IMR-90 (cell line): ENCODE results near the gene MYCBPAP. TPM values are rescaled to one million over a fixed set of nuclear protein-coding genes. Genes with fewer than 3 reads are reported as not detected.

Source experiments
- ATAC-seq: fragments of 200-7000 bp; cut with Tn5 transposase; 2 replicates; pipeline ENCODE4 v1.9.1; 2020; ENCODE audit warnings: low read depth, mild to moderate bottlenecking, moderate library complexity
- BruUV-seq: library from RNA; stranded (reverse); fragments of 400-500 nt; replicated peaks from 2 replicates; lab custom pipeline; 2021; lab: Mats Ljungman, UMichigan
- CTCF ChIA-PET: fragments of 300-600 bp; formaldehyde crosslinking; extraction: SDS; loops from one replicate; lab custom pipeline; 2021; ENCODE audit warnings: antibody characterized with exemption; lab: Yijun Ruan, JAX
- POLR2A ChIA-PET: fragments of 300-600 bp; sonication (Branson Sonifier 250); formaldehyde crosslinking; loops from one replicate; lab custom pipeline; 2022; ENCODE audit warnings: antibody characterized with exemption; ENCODE audit not compliant: unreplicated experiment; lab: Charles Lee
- DNase-seq: peaks from one replicate; pipeline ENCODE4 v3.0.0; 2013
- H2AFZ ChIP-seq: replicated peaks from 2 replicates; pipeline ENCODE3; 2013; ENCODE audit warnings: low read length, mild to moderate bottlenecking; ENCODE audit not compliant: poor library complexity
- H2AK5ac ChIP-seq: 2 replicates; pipeline ENCODE4 v1.6.1; 2013; ENCODE audit warnings: low read depth, low read length, inconsistent platforms
- H2AK9ac ChIP-seq: replicated peaks from 2 replicates; pipeline ENCODE3; 2013; ENCODE audit warnings: mild to moderate bottlenecking, low read depth, low read length, moderate library complexity; ENCODE audit not compliant: poor library complexity
- H2BK120ac ChIP-seq: 2 replicates; pipeline ENCODE4 v1.6.1; 2013; ENCODE audit warnings: low read depth, low read length, inconsistent platforms
- H2BK15ac ChIP-seq: 3 replicates; pipeline ENCODE4 v1.6.1; 2013; ENCODE audit warnings: low read depth, low read length, inconsistent platforms
- H2BK20ac ChIP-seq: 2 replicates; pipeline ENCODE4 v1.6.1; 2013; ENCODE audit warnings: low read depth, mild to moderate bottlenecking, inconsistent platforms, low read length, moderate library complexity
- H2BK5ac ChIP-seq: 2 replicates; pipeline ENCODE4 v1.6.1; 2013; ENCODE audit warnings: mild to moderate bottlenecking, low read depth, low read length, inconsistent platforms; ENCODE audit not compliant: poor library complexity, severe bottlenecking
- H3K14ac ChIP-seq: replicated peaks from 2 replicates; pipeline ENCODE4 v1.6.1; 2013; ENCODE audit warnings: low read depth, low read length, inconsistent platforms
- H3K18ac ChIP-seq: 2 replicates; pipeline ENCODE4 v1.6.1; 2013; ENCODE audit warnings: low read depth, low read length, control low read depth
- H3K23ac ChIP-seq: 2 replicates; pipeline ENCODE4 v1.6.1; 2013; ENCODE audit warnings: low read depth, low read length, inconsistent platforms
- H3K27ac ChIP-seq: 2 replicates; pipeline ENCODE4 v1.5.1; 2013; ENCODE audit warnings: mild to moderate bottlenecking, control low read depth, low read length; ENCODE audit not compliant: insufficient read depth
- H3K27me3 ChIP-seq: 2 replicates; pipeline ENCODE4 v1.6.1; 2013; ENCODE audit warnings: low read length; ENCODE audit not compliant: control insufficient read depth, insufficient read depth
- H3K36me3 ChIP-seq: 2 replicates; pipeline ENCODE4 v1.6.1; 2013; ENCODE audit warnings: low read length, mixed read lengths; ENCODE audit not compliant: control insufficient read depth, insufficient read depth
- H3K4ac ChIP-seq: 2 replicates; pipeline ENCODE4 v1.6.1; 2013; ENCODE audit warnings: low read depth, low read length, inconsistent platforms
- H3K4me1 ChIP-seq: 2 replicates; pipeline ENCODE4 v1.6.1; 2013; ENCODE audit warnings: low read length, mixed read lengths; ENCODE audit not compliant: control insufficient read depth, insufficient read depth
- H3K4me2 ChIP-seq: 2 replicates; pipeline ENCODE4 v1.6.1; 2013; ENCODE audit warnings: low read depth, mild to moderate bottlenecking, control low read depth, low read length, moderate library complexity
- H3K4me3 ChIP-seq: 2 replicates; pipeline ENCODE4 v1.5.1; 2013; ENCODE audit warnings: low read depth, mild to moderate bottlenecking, control low read depth, low read length, moderate library complexity; ENCODE audit not compliant: insufficient read depth
- H3K56ac ChIP-seq: 2 replicates; pipeline ENCODE4 v1.6.1; 2013; ENCODE audit warnings: low read length, inconsistent platforms; ENCODE audit not compliant: insufficient read depth; ENCODE audit errors: extremely low read depth
- H3K79me1 ChIP-seq, 2 experiments: 2 replicates each; pipeline ENCODE4 v1.6.1; 2013; ENCODE audit warnings: low read length in 2 of 2, inconsistent platforms in 1 of 2, low read depth in 1 of 2
- H3K9ac ChIP-seq: 2 replicates; pipeline ENCODE4 v1.6.1; 2013; ENCODE audit warnings: low read depth, low read length, control low read depth
- H3K9me1 ChIP-seq: 2 replicates; pipeline ENCODE4 v1.6.1; 2013; ENCODE audit warnings: low read length, inconsistent platforms; ENCODE audit not compliant: insufficient read depth
- H3K9me3 ChIP-seq: 2 replicates; pipeline ENCODE4 v1.6.1; 2013; ENCODE audit warnings: low read length; ENCODE audit not compliant: control insufficient read depth, insufficient read depth
- H4K20me1 ChIP-seq: 2 replicates; pipeline ENCODE4 v1.6.1; 2013; ENCODE audit warnings: low read length, inconsistent platforms; ENCODE audit not compliant: insufficient read depth
- H4K5ac ChIP-seq: 2 replicates; pipeline ENCODE4 v1.6.1; 2013; ENCODE audit warnings: mild to moderate bottlenecking, low read depth, low read length, control low read depth
- H4K8ac ChIP-seq, 2 experiments: 2 replicates each; pipeline ENCODE4 v1.6.1; 2013; ENCODE audit warnings: low read depth in 2 of 2, low read length in 2 of 2, control low read depth in 1 of 2, inconsistent platforms in 1 of 2
- H4K91ac ChIP-seq: 2 replicates; pipeline ENCODE4 v1.6.1; 2013; ENCODE audit warnings: low read depth, low read length, inconsistent platforms; ENCODE audit not compliant: insufficient read depth
- BHLHE40 ChIP-seq: fragments of 150-350 bp; IDR thresholded peaks from 2 replicates; pipeline ENCODE4 v1.6.1; 2016; ENCODE audit warnings: mild to moderate bottlenecking, low read depth, low read length
- CEBPB ChIP-seq: IDR thresholded peaks from 2 replicates; pipeline ENCODE4 v1.6.1; 2012; ENCODE audit warnings: low read depth, low read length, improper control_type of control experiment
- CHD1 ChIP-seq: IDR thresholded peaks from 2 replicates; pipeline ENCODE4 v1.6.1; 2012; ENCODE audit warnings: low read depth, low read length, improper control_type of control experiment
- MAFK ChIP-seq: IDR thresholded peaks from 2 replicates; pipeline ENCODE4 v1.6.1; 2012; ENCODE audit warnings: low read depth, low read length, improper control_type of control experiment
- MAZ ChIP-seq: IDR thresholded peaks from 2 replicates; pipeline ENCODE4 v1.6.1; 2012; ENCODE audit warnings: low read depth, mild to moderate bottlenecking, low read length, improper control_type of control experiment, moderate library complexity, borderline replicate concordance
- NFE2L2 ChIP-seq: fragments of 150-350 bp; IDR thresholded peaks from 2 replicates; pipeline ENCODE4 v1.6.1; 2016; ENCODE audit warnings: low read depth, mild to moderate bottlenecking, low read length
- POLR2A ChIP-seq: IDR thresholded peaks from 2 replicates; pipeline ENCODE4 v1.6.1; 2012; ENCODE audit warnings: mild to moderate bottlenecking, low read depth, low read length
- RAD21 ChIP-seq: IDR thresholded peaks from 2 replicates; pipeline ENCODE4 v1.6.1; 2012; ENCODE audit warnings: low read length, improper control_type of control experiment
- RCOR1 ChIP-seq: IDR thresholded peaks from 2 replicates; pipeline ENCODE4 v1.6.1; 2012; ENCODE audit warnings: mild to moderate bottlenecking, low read length, improper control_type of control experiment; ENCODE audit not compliant: insufficient replicate concordance
- RFX5 ChIP-seq: IDR thresholded peaks from 2 replicates; pipeline ENCODE4 v1.8.0; 2012; ENCODE audit warnings: low read depth, mild to moderate bottlenecking, low read length, moderate library complexity
- WGBS, 2 experiments: methylation state at CpG; one replicate each; pipeline versions ENCODE4 v1.1.5 to v1.1.7; 2013; ENCODE audit warnings: missing lambda C conversion rate in 2 of 2; ENCODE audit not compliant: insufficient read length in 1 of 2; ENCODE audit errors: extremely low coverage in 2 of 2; 5-methylcytosine and 5-hydroxymethylcytosine counted together
- dilution Hi-C: fragments of 300-500 bp; cut with HindIII; formaldehyde crosslinking; loops from one replicate; pipeline ENCODE4 v1.14.3; 2018; ENCODE audit warnings: low sequenced_read_pairs; ENCODE audit not compliant: unreplicated experiment
- in situ Hi-C: fragments of 300-500 bp; cut with MboI; formaldehyde crosslinking; loops from 3 replicates; pipeline ENCODE4 v1.14.3; 2019; ENCODE audit warnings: low sequenced_read_pairs, inconsistent platforms, mixed read lengths
- intact Hi-C: fragments of 100-400 bp; cut with micrococcal nuclease; formaldehyde crosslinking; loops from 2 replicates; pipeline ENCODE4 v1.10.0; 2022
- polyA plus RNA-seq, 3 experiments: library from polyadenylated mRNA; depleted of rRNA; stranded (reverse); fragments of >200 nt; gene quantifications; 2 replicates each; pipeline ENCODE4 v1.2.3, GENCODE V29; 2012; ENCODE audit warnings: low replicate concordance in 1 of 3
- total RNA-seq: library from RNA; depleted of rRNA; stranded (reverse); fragments of >200 nt; gene quantifications from 2 replicates; pipeline ENCODE4 v1.2.3, GENCODE V29; 2012
- TF ChIP-seq, protein P1 (sequence below): conservative IDR thresholded peaks from 2 replicates; pipeline ENCODE4 v1.5.1; 2012; ENCODE audit warnings: mild to moderate bottlenecking, low read depth, low read length, improper control_type of control experiment
- TF ChIP-seq, protein P2 (sequence below): fragments of 150-350 bp; IDR thresholded peaks from 2 replicates; pipeline ENCODE4 v1.6.1; 2017; ENCODE audit warnings: mild to moderate bottlenecking, antibody characterized with exemption, low read length, low read depth

Gene MYCBPAP
- total and polyA plus RNA-seq, 2 of the 4 experiments (the other 2 are of a cell fraction), result 0.17 to 0.18 TPM

DNA sequence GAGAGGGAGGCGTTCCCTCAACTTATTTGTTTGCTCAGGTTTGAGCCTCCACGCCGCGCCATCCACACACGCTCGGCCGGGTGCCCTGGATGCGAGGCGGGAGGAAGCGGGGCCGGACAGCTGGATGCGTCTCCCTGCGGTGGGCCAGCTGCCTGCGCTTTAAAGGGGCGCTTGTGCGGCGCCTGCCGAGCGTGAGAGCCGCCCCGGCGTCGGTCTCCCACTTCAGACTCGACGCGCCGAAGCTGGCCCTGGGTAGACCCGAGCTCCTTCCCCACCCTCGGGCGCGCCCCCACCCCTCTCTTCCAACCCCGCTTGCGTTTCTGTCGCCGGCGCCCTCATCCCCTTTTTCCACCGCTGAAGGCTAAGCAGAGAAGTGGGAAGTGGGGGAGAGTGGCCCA, 39.0 kb upstream of the MYCBPAP start (continued):
- TF ChIP-seq, protein P1, sequence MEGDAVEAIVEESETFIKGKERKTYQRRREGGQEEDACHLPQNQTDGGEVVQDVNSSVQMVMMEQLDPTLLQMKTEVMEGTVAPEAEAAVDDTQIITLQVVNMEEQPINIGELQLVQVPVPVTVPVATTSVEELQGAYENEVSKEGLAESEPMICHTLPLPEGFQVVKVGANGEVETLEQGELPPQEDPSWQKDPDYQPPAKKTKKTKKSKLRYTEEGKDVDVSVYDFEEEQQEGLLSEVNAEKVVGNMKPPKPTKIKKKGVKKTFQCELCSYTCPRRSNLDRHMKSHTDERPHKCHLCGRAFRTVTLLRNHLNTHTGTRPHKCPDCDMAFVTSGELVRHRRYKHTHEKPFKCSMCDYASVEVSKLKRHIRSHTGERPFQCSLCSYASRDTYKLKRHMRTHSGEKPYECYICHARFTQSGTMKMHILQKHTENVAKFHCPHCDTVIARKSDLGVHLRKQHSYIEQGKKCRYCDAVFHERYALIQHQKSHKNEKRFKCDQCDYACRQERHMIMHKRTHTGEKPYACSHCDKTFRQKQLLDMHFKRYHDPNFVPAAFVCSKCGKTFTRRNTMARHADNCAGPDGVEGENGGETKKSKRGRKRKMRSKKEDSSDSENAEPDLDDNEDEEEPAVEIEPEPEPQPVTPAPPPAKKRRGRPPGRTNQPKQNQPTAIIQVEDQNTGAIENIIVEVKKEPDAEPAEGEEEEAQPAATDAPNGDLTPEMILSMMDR, result no peak

DNA sequence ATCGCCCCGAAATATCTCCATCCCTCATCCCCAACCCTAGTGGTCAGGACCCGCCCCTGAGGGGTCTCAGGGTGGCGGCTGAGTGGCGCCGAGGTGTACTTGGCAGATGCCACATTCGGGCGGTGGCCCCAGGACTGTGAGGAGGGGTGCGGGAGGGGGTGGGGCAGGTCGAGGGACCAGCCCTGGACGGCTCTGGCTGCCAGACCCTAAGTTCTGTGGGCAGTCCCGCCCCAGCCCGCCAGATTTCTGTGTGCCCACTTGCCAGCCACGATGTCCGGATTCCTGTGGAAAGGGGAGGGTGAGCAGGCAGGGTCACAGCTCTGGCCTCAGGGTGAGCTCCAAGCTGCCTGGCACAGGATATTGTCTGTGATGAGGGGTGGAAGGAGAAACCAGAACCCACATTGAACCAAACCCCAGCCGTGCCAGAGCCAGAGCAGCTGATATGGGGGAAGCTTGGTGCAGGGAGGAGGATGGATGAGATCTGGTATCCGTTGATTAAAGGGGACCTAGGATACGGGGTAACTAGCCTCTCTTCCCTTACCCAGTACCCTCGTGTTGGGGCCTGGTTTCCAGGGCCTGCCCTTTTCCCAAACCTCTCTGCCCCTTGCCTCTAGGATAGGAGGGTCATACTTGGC, 38.5 kb upstream of the MYCBPAP start:
- BruUV-seq, result no TSS peak
- H3K9me3 ChIP-seq, result no peaks in the 10 kb centered on the region
- H3K9ac ChIP-seq, result no peak overlapping the region
- H2AFZ ChIP-seq, result no peak overlapping the region
- in situ Hi-C loops, result no loop called here
- H3K79me1 ChIP-seq, result no peaks in the 10 kb centered on the region
- H3K9me1 ChIP-seq, result no peaks in the 10 kb centered on the region
- CTCF ChIA-PET, result no interaction called here
- H3K4me2 ChIP-seq, result no peak overlapping the region
- H3K4me3 ChIP-seq, result no peak overlapping the region
- H2BK120ac ChIP-seq, result no peak overlapping the region
- H3K36me3 ChIP-seq, result peaks cover 14% of the 10 kb centered on the region; the same call in 1 of the 2 replicates
- no peaks in the 10 kb centered on the region; the same call in 1 of the 2 replicates for H4K20me1 ChIP-seq
- H3K18ac ChIP-seq, result no peak overlapping the region
- peaks cover 27% of the 10 kb centered on the region for H3K27me3 ChIP-seq
- POLR2A ChIA-PET, result no interaction called here
- no peak overlapping the region for H4K8ac ChIP-seq
- no peak for ATAC-seq
- H2AK9ac ChIP-seq, result no peak overlapping the region
- H3K4me1 ChIP-seq, result peaks cover 2% of the 10 kb centered on the region
- H3K23ac ChIP-seq, result no peak overlapping the region
- DNase-seq, result no peak
- no peak overlapping the region for H2AK5ac ChIP-seq
- H3K14ac ChIP-seq, result no peak overlapping the region
- no peak overlapping the region for H2BK20ac ChIP-seq
- no peak overlapping the region for H3K4ac ChIP-seq
- WGBS, 2 experiments, result no CpG with 5 or more reads among the region's 19 CpGs
- H4K5ac ChIP-seq, result no peak overlapping the region
- no peak overlapping the region for H2BK15ac ChIP-seq
- no peak overlapping the region for H2BK5ac ChIP-seq
- H3K27ac ChIP-seq, result no peak overlapping the region
- no peak overlapping the region for H4K91ac ChIP-seq
- dilution Hi-C loops, result no loop called here
- intact Hi-C loops, result no loop called here
- H3K56ac ChIP-seq, result no peak overlapping the region
- no peak for TF ChIP-seq RCOR1
- no peak for TF ChIP-seq BHLHE40
- TF ChIP-seq, protein P1, result no peak
- no peak for TF ChIP-seq NFE2L2
- TF ChIP-seq POLR2A, result no peak
- TF ChIP-seq, protein P2, sequence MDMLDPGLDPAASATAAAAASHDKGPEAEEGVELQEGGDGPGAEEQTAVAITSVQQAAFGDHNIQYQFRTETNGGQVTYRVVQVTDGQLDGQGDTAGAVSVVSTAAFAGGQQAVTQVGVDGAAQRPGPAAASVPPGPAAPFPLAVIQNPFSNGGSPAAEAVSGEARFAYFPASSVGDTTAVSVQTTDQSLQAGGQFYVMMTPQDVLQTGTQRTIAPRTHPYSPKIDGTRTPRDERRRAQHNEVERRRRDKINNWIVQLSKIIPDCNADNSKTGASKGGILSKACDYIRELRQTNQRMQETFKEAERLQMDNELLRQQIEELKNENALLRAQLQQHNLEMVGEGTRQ, result no peak
- TF ChIP-seq RFX5, result no peak
- no peak for TF ChIP-seq CHD1
- TF ChIP-seq MAFK, result no peak
- no peak for TF ChIP-seq CEBPB
- TF ChIP-seq RAD21, result no peak
- no peak for TF ChIP-seq MAZ
